CD14-positive monocyte (primary cell): ENCODE data around the gene ST6GALNAC2. TPM values are rescaled to one million over a fixed set of nuclear protein-coding genes. Genes with fewer than 3 reads are reported as not detected.
A peak's percentile ranks its signal among the peaks of the same experiment; 100 is the strongest.
"Not testable (repeated sequence)": the region's sequence is repeated elsewhere in the genome, so short reads cannot be mapped to it uniquely, and the experiment has no call there.

Experiments used
- DNase-seq, 3 donors: peaks; one replicate each; pipeline ENCODE4 v3.0.0-alpha.2; 2011 to 2022
- H2AFZ ChIP-seq: 2 replicates; pipeline ENCODE4 v1.6.0; 2012; ENCODE audit warnings: mild to moderate bottlenecking, low read depth, low read length, inconsistent platforms; ENCODE audit not compliant: insufficient read depth, poor library complexity, severe bottlenecking
- H3K27ac ChIP-seq, 2 donors: 1 replicate in 1 of 2; 2 replicates in 1 of 2; pipeline ENCODE4 v1.5.1; 2012 to 2013; ENCODE audit warnings: low read length in 2 of 2, control low read depth in 1 of 2, inconsistent platforms in 1 of 2, low read depth in 1 of 2, mild to moderate bottlenecking in 1 of 2
- H3K27me3 ChIP-seq, 2 donors: one replicate each; pipeline versions ENCODE4 v1.6.0 to v1.6.1; 2011 to 2013; ENCODE audit warnings: low read length in 2 of 2; ENCODE audit not compliant: control insufficient read depth in 2 of 2, insufficient read depth in 2 of 2
- H3K36me3 ChIP-seq, 2 donors: replicated peaks in 1 of 2; 1 replicate in 1 of 2; 2 replicates in 1 of 2; pipeline versions ENCODE4 v1.5.1 to v1.6.1; 2012 to 2013; ENCODE audit warnings: low read length in 2 of 2, control low read depth in 1 of 2, inconsistent platforms in 1 of 2, mild to moderate bottlenecking in 1 of 2; ENCODE audit not compliant: insufficient read depth in 2 of 2, control insufficient read depth in 1 of 2
- H3K4me1 ChIP-seq, 2 donors: 1 replicate in 1 of 2; 2 replicates in 1 of 2; pipeline versions ENCODE4 v1.5.1 to v1.6.1; 2012 to 2013; ENCODE audit warnings: low read length in 2 of 2, control low read depth in 1 of 2, inconsistent platforms in 1 of 2, mild to moderate bottlenecking in 1 of 2, moderate library complexity in 1 of 2; ENCODE audit not compliant: insufficient read depth in 2 of 2, control insufficient read depth in 1 of 2
- H3K4me2 ChIP-seq: replicated peaks from 2 replicates; pipeline ENCODE3; 2012; ENCODE audit warnings: low read length, moderate library complexity, mild to moderate bottlenecking; ENCODE audit not compliant: poor library complexity, severe bottlenecking; ENCODE audit errors: extremely low read depth
- H3K4me3 ChIP-seq, 3 experiments: fragments of 200-600 bp in 1 of 3; sonication (generic) in 1 of 3; replicated peaks in 1 of 3; 1 replicate in 2 of 3; 2 replicates in 1 of 3; pipeline ENCODE4 v1.5.1; 2011 to 2013; ENCODE audit warnings: low read length in 3 of 3, mild to moderate bottlenecking in 3 of 3, control low read depth in 2 of 3, low read depth in 2 of 3, inconsistent platforms in 1 of 3, moderate library complexity in 1 of 3
- H3K79me2 ChIP-seq: 2 replicates; pipeline ENCODE4 v1.6.0; 2012; ENCODE audit warnings: mild to moderate bottlenecking, control low read depth, inconsistent platforms, low read length, moderate library complexity; ENCODE audit not compliant: insufficient read depth
- H3K9ac ChIP-seq: 2 replicates; pipeline ENCODE4 v1.6.0; 2017; ENCODE audit warnings: low read length, mild to moderate bottlenecking; ENCODE audit not compliant: insufficient read depth, poor library complexity, severe bottlenecking
- H3K9me3 ChIP-seq, 2 donors: replicated peaks in 1 of 2; 1 replicate in 1 of 2; 2 replicates in 1 of 2; pipeline versions ENCODE4 v1.5.1 to v1.6.1; 2012 to 2013; ENCODE audit warnings: low read length in 2 of 2, control low read depth in 1 of 2; ENCODE audit not compliant: control insufficient read depth in 1 of 2, insufficient read depth in 1 of 2
- H4K20me1 ChIP-seq: 2 replicates; pipeline ENCODE4 v1.6.0; 2012; ENCODE audit warnings: mild to moderate bottlenecking, low read length, control low read depth, moderate library complexity; ENCODE audit not compliant: insufficient read depth
- H3K27ac Mint-ChIP-seq, 7 donors: one replicate each; pipeline ENCODE4 v1.8.0; 2020; ENCODE audit warnings: mild to moderate bottlenecking in 7 of 7, mixed read lengths in 7 of 7, moderate library complexity in 6 of 7, inconsistent platforms in 2 of 7
- H3K27me3 Mint-ChIP-seq, 3 donors: one replicate each; pipeline ENCODE4 v1.8.0; 2021 to 2022; ENCODE audit warnings: low read depth in 3 of 3, mild to moderate bottlenecking in 3 of 3, mixed read lengths in 3 of 3, moderate library complexity in 3 of 3, inconsistent platforms in 1 of 3
- H3K36me3 Mint-ChIP-seq, 2 donors: one replicate each; pipeline ENCODE4 v1.8.0; 2020; ENCODE audit warnings: mixed read lengths in 2 of 2, inconsistent platforms in 1 of 2, mild to moderate bottlenecking in 1 of 2
- H3K4me1 Mint-ChIP-seq: one replicate; pipeline ENCODE4 v1.8.0; 2020; ENCODE audit warnings: mild to moderate bottlenecking, mixed read lengths
- H3K4me3 Mint-ChIP-seq, 2 donors: one replicate each; pipeline ENCODE4 v1.8.0; 2020; ENCODE audit warnings: mild to moderate bottlenecking in 2 of 2, mixed read lengths in 2 of 2, moderate library complexity in 1 of 2
- H3K9me3 Mint-ChIP-seq, 7 donors: one replicate each; pipeline ENCODE4 v1.8.0; 2020 to 2022; ENCODE audit warnings: mixed read lengths in 7 of 7, mild to moderate bottlenecking in 6 of 7, moderate library complexity in 6 of 7, inconsistent platforms in 2 of 7
- CTCF ChIP-seq: fragments of 200-600 bp; IDR thresholded peaks from one replicate; pipeline ENCODE4 v1.8.0; 2022; ENCODE audit warnings: antibody characterized with exemption, mild to moderate bottlenecking
- WGBS: methylation state at CpG from one replicate; pipeline ENCODE4 v1.1.5; 2013; ENCODE audit warnings: missing lambda C conversion rate; ENCODE audit not compliant: insufficient coverage; 5-methylcytosine and 5-hydroxymethylcytosine counted together
- intact Hi-C, 2 donors: fragments of 100-400 bp; cut with micrococcal nuclease; formaldehyde crosslinking; loops; one replicate each; pipeline versions ENCODE4 v1.15.0 to v1.15.1; 2023
- polyA plus RNA-seq, 3 donors: library from polyadenylated mRNA; depleted of rRNA in 1 of 3; unstranded in 2 of 3; stranded (reverse) in 1 of 3; fragments of 300-500 nt in 2 of 3; fragments of >200 nt in 1 of 3; fragmentation: Illumina TruSeq in 2 of 3; gene quantifications; 1 replicate in 2 of 3; 2 replicates in 1 of 3; pipeline ENCODE4 v1.2.3, GENCODE V29; 2012 to 2021

ST6GALNAC2 gene
- polyA plus RNA-seq, 3 donors, result 8.3 to 11.8 (median 11.8) TPM

DNA sequence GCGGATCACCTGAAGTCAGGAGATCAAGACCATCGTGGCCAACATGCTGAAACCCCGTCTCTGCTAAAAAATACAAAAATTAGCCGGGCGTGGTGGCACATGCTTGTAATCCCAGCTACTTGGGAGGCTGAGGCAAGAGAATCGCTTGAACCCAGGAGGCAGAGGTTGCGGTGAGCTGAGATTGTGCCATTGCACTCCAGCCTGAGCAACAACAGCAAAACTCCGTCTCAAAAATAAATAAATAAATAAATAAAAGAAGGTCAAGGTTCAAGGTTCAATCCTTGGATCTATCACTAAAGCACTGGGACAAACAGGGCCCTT lies 60.2 kb downstream of the ST6GALNAC2 start:
- H3K4me3 ChIP-seq, H3K27ac ChIP-seq, H4K20me1 ChIP-seq, DNase-seq, H2AFZ ChIP-seq, H3K4me3 Mint-ChIP-seq, H3K36me3 ChIP-seq, H3K4me2 ChIP-seq, H3K79me2 ChIP-seq, H3K9me3 Mint-ChIP-seq, H3K9ac ChIP-seq, H3K9me3 ChIP-seq, H3K27ac Mint-ChIP-seq, H3K36me3 Mint-ChIP-seq: not testable (repeated sequence)
- H3K27me3 ChIP-seq, result peaks cover 0 to 27% of the 10 kb centered on the region in 2 donors
- peaks cover 22 to 42% (median 30%) of the 10 kb centered on the region in 3 donors for H3K27me3 Mint-ChIP-seq
- peaks cover 21% of the 10 kb centered on the region for H3K4me1 Mint-ChIP-seq
- intact Hi-C loops, result loop anchor here in 1 of 2 donors (2.0 to 10.0 kb wide), 2 partner anchors 99 to 179 kb away; no protein-coding TSS in a partner anchor
- WGBS, result 93% methylated on average over 5 of the region's 8 CpGs
- H3K4me1 ChIP-seq, result peaks cover 4 to 24% of the 10 kb centered on the region in 2 donors

- Histone ChIP-seq H3K4me3 (no peak overlapping the region), H3K9me3 (no peaks in the 10 kb centered on the region), H3K4me1 (peaks cover 4 to 20% of the 10 kb centered on the region in 2 donors), H2AFZ (no peak overlapping the region), H3K4me2 (no peak overlapping the region), H3K79me2 (no peaks in the 10 kb centered on the region), H4K20me1 (no peaks in the 10 kb centered on the region), H3K36me3 (no peaks in the 10 kb centered on the region), H3K27me3 (peaks cover 0 to 27% of the 10 kb centered on the region in 2 donors), H3K27ac (no peak overlapping the region), H3K9ac (no peak overlapping the region)
- Mint-ChIP-seq H3K27me3 (peaks cover 22 to 43% (median 32%) of the 10 kb centered on the region in 3 donors), H3K36me3 (no peaks in the 10 kb centered on the region), H3K9me3 (peaks cover 0 to 3% (median 0%) of the 10 kb centered on the region in 7 donors), H3K4me1 (peaks cover 16% of the 10 kb centered on the region), H3K4me3 (no peak overlapping the region), H3K27ac (peak overlapping the region in 2 of 7 donors; percentile 13)
- WGBS, result 89% methylated on average over 19 of the region's 25 CpGs
- no peak for DNase-seq
- intact Hi-C loops, result loop anchor here in 1 of 2 donors (2.0 to 10.0 kb wide), 2 partner anchors 100 to 180 kb away; no protein-coding TSS in a partner anchor
- no peak for TF ChIP-seq CTCF
Observed at GRCh38 chr17:76524598-76525512, 60.8 kb downstream of the ST6GALNAC2 start.
